Cardiac muscle cell (in vitro differentiated cells and primary cell): ENCODE results near the gene ASB18. TPM values are rescaled to one million over a fixed set of nuclear protein-coding genes. Genes with fewer than 3 reads are reported as not detected.

Experiments used
- DNase-seq, 2 donors: peaks; one replicate each; pipeline versions ENCODE4 v3.0.0 to v3.0.0-alpha.2; 2010 to 2017; ENCODE audit warnings: low read depth in 1 of 2, low spot score in 1 of 2
- H3K27ac ChIP-seq: fragments of 200-600 bp; sonication (generic); 2 replicates; pipeline ENCODE4 v1.5.1; 2016
- H3K27me3 ChIP-seq: fragments of 200-600 bp; sonication (generic); 2 replicates; pipeline ENCODE4 v1.6.0; 2016; ENCODE audit warnings: control low read depth
- H3K36me3 ChIP-seq: fragments of 200-600 bp; sonication (generic); 2 replicates; pipeline ENCODE4 v1.5.1; 2016; ENCODE audit warnings: control low read depth
- H3K4me1 ChIP-seq: fragments of 200-600 bp; sonication (generic); 2 replicates; pipeline ENCODE4 v1.8.1; 2017; ENCODE audit warnings: low read depth, mild to moderate bottlenecking, mixed run types
- H3K4me3 ChIP-seq: fragments of 200-600 bp; sonication (generic); 2 replicates; pipeline ENCODE4 v1.5.1; 2016; ENCODE audit warnings: mild to moderate bottlenecking
- H3K9me3 ChIP-seq: fragments of 200-600 bp; sonication (generic); 2 replicates; pipeline ENCODE4 v1.5.1; 2017; ENCODE audit warnings: low read depth, mild to moderate bottlenecking, control low read depth
- CTCF ChIP-seq: IDR thresholded peaks from 2 replicates; pipeline ENCODE4 v1.5.1; 2012; ENCODE audit warnings: low read depth, mild to moderate bottlenecking, low read length
- polyA plus RNA-seq: library from polyadenylated mRNA; unstranded; fragments of >200 nt; fragmentation: Nextera tagmentation; extraction: Ambion mirVana; gene quantifications from 2 replicates; pipeline ENCODE4 v1.2.1, GENCODE V29; 2016
- total RNA-seq: library from RNA; depleted of rRNA; stranded (reverse); fragments of >200 nt; gene quantifications from 2 replicates; pipeline ENCODE4 v1.2.3, GENCODE V29; 2016

The ASB18 gene
- total and polyA plus RNA-seq, 2 experiments from 2014 or later: 0.70 TPM; not detected in 1

GRCh38 chr2:236207472-236207871, 56.7 kb downstream of the ASB18 start:
- Histone ChIP-seq H3K36me3 (no peaks in the 10 kb centered on the region), H3K27me3 (no peaks in the 10 kb centered on the region), H3K4me3 (no peak overlapping the region), H3K4me1 (no peaks in the 10 kb centered on the region), H3K27ac (no peak overlapping the region), H3K9me3 (no peaks in the 10 kb centered on the region)
- TF ChIP-seq CTCF: no peak
- no peak for DNase-seq

- TF ChIP-seq CTCF: no peak
Observed at GRCh38 chr2:236205867-236206645, 58.1 kb downstream of the ASB18 start.

GRCh38 chr2:236204953-236205352, 59.3 kb downstream of the ASB18 start:
- no peaks in the 10 kb centered on the region for H3K27me3 ChIP-seq
- H3K9me3 ChIP-seq: no peaks in the 10 kb centered on the region
- H3K36me3 ChIP-seq: no peaks in the 10 kb centered on the region
- no peak overlapping the region for H3K4me3 ChIP-seq
- no peak for DNase-seq
- no peaks in the 10 kb centered on the region for H3K4me1 ChIP-seq
- no peak for TF ChIP-seq CTCF
- no peak overlapping the region for H3K27ac ChIP-seq

More at GRCh38 chr2:236205867-236206645, 58.1 kb downstream of the ASB18 start:
- no peak overlapping the region for H3K4me3 ChIP-seq
- DNase-seq: no peak
- H3K27ac ChIP-seq: no peak overlapping the region
- no peaks in the 10 kb centered on the region for H3K4me1 ChIP-seq
- no peaks in the 10 kb centered on the region for H3K27me3 ChIP-seq
- no peaks in the 10 kb centered on the region for H3K9me3 ChIP-seq
- no peaks in the 10 kb centered on the region for H3K36me3 ChIP-seq

- H3K36me3 ChIP-seq: no peaks in the 10 kb centered on the region
- no peak for TF ChIP-seq CTCF
- DNase-seq: no peak
Observed at GRCh38 chr2:236200378-236200777, 63.8 kb downstream of the ASB18 start.

GRCh38 chr2:236196366-236196765, 67.8 kb downstream of the ASB18 start:
- no peaks in the 10 kb centered on the region for H3K27me3 ChIP-seq
- no peak overlapping the region for H3K4me3 ChIP-seq
- H3K27ac ChIP-seq: no peak overlapping the region
- TF ChIP-seq CTCF: no peak
- peaks cover 4% of the 10 kb centered on the region for H3K9me3 ChIP-seq
- no peak for DNase-seq
- no peaks in the 10 kb centered on the region for H3K36me3 ChIP-seq
- no peaks in the 10 kb centered on the region for H3K4me1 ChIP-seq

More at GRCh38 chr2:236200378-236200777, 63.8 kb downstream of the ASB18 start:
- H3K27me3 ChIP-seq: no peaks in the 10 kb centered on the region
- no peak overlapping the region for H3K4me3 ChIP-seq
- no peak overlapping the region for H3K27ac ChIP-seq
- no peaks in the 10 kb centered on the region for H3K4me1 ChIP-seq
- H3K9me3 ChIP-seq: peaks cover 4% of the 10 kb centered on the region
